Astrocyte (in vitro differentiated cells and primary cell): ENCODE data around the gene MYH11. TPM values are rescaled to one million over a fixed set of nuclear protein-coding genes. Genes with fewer than 3 reads are reported as not detected.
A peak's percentile ranks its signal among the peaks of the same experiment; 100 is the strongest.

ENCODE experiments used
- DNase-seq: peaks from one replicate; pipeline ENCODE4 v3.0.0-alpha.2; 2010; ENCODE audit warnings: low read depth
- FAIRE-seq: peaks from 2 replicates; lab custom pipeline; 2011; peaks lifted over from hg19 to GRCh38; lab: Jason Lieb, UNC
- H2AFZ ChIP-seq: 2 replicates; pipeline ENCODE4 v1.6.0; 2012; ENCODE audit warnings: low read depth, low read length, inconsistent platforms
- H3K27ac ChIP-seq: 2 replicates; pipeline ENCODE4 v1.5.1; 2011; ENCODE audit warnings: low read depth, low read length, inconsistent platforms
- H3K27me3 ChIP-seq: 2 replicates; pipeline ENCODE4 v1.6.0; 2011; ENCODE audit warnings: low read length, inconsistent platforms; ENCODE audit not compliant: insufficient read depth
- H3K36me3 ChIP-seq: 2 replicates; pipeline ENCODE4 v1.5.1; 2011; ENCODE audit warnings: low read length, inconsistent platforms; ENCODE audit not compliant: insufficient read depth
- H3K4me1 ChIP-seq: 2 replicates; pipeline ENCODE4 v1.5.1; 2011; ENCODE audit warnings: low read length, inconsistent platforms; ENCODE audit not compliant: insufficient read depth
- H3K4me2 ChIP-seq: 2 replicates; pipeline ENCODE4 v1.6.0; 2012; ENCODE audit warnings: low read length, inconsistent platforms
- H3K4me3 ChIP-seq: 2 replicates; pipeline ENCODE4 v1.5.1; 2011; ENCODE audit warnings: low read depth, mild to moderate bottlenecking, low read length, inconsistent platforms; ENCODE audit not compliant: insufficient read depth
- H3K79me2 ChIP-seq: 2 replicates; pipeline ENCODE4 v1.6.0; 2012; ENCODE audit warnings: mild to moderate bottlenecking, low read length, inconsistent platforms; ENCODE audit not compliant: insufficient read depth
- H3K9ac ChIP-seq: 2 replicates; pipeline ENCODE4 v1.6.0; 2012; ENCODE audit warnings: mild to moderate bottlenecking, low read length, inconsistent platforms
- H3K9me3 ChIP-seq: 2 replicates; pipeline ENCODE4 v1.5.1; 2012; ENCODE audit warnings: low read depth, mild to moderate bottlenecking, low read length, inconsistent platforms; ENCODE audit not compliant: insufficient read depth
- H4K20me1 ChIP-seq: 2 replicates; pipeline ENCODE4 v1.6.0; 2012; ENCODE audit warnings: low read length, inconsistent platforms; ENCODE audit not compliant: insufficient read depth
- H3K27ac Mint-ChIP-seq: one replicate; pipeline ENCODE4 v1.8.0; 2021; ENCODE audit warnings: mild to moderate bottlenecking, mixed read lengths; ENCODE audit not compliant: unreplicated experiment
- H3K27me3 Mint-ChIP-seq: one replicate; pipeline ENCODE4 v1.8.0; 2021; ENCODE audit warnings: low read depth, mixed read lengths; ENCODE audit not compliant: unreplicated experiment
- H3K36me3 Mint-ChIP-seq: one replicate; pipeline ENCODE4 v1.8.0; 2021; ENCODE audit warnings: low read depth, mixed read lengths; ENCODE audit not compliant: unreplicated experiment
- H3K4me1 Mint-ChIP-seq: one replicate; pipeline ENCODE4 v1.8.0; 2021; ENCODE audit warnings: low read depth, mixed read lengths; ENCODE audit not compliant: unreplicated experiment
- H3K4me3 Mint-ChIP-seq: one replicate; pipeline ENCODE4 v1.8.0; 2021; ENCODE audit warnings: mild to moderate bottlenecking, moderate library complexity, mixed read lengths; ENCODE audit not compliant: unreplicated experiment
- H3K9me3 Mint-ChIP-seq: one replicate; pipeline ENCODE4 v1.8.0; 2021; ENCODE audit warnings: mild to moderate bottlenecking, mixed read lengths; ENCODE audit not compliant: unreplicated experiment
- CTCF ChIP-seq: IDR thresholded peaks from 2 replicates; pipeline ENCODE4 v1.5.1; 2011; ENCODE audit warnings: low read depth, mild to moderate bottlenecking, inconsistent platforms, low read length, moderate library complexity; ENCODE audit not compliant: insufficient read depth
- EZH2 ChIP-seq: IDR thresholded peaks from 2 replicates; pipeline ENCODE4 v1.6.1; 2012; ENCODE audit warnings: mild to moderate bottlenecking, low read length, inconsistent platforms; ENCODE audit not compliant: insufficient read depth
- total RNA-seq: library from RNA; stranded (reverse); gene quantifications from 2 replicates; pipeline ENCODE4 v1.2.1, GENCODE V29; 2021

Gene MYH11
- total RNA-seq, 1 donor from 2014 or later: 1.0 TPM

- no peaks in the 10 kb centered on the region for H3K4me1 Mint-ChIP-seq
- no peak overlapping the region for H3K4me3 ChIP-seq
- H3K9me3 ChIP-seq: no peaks in the 10 kb centered on the region
- no peak for DNase-seq
- H3K9ac ChIP-seq: no peak overlapping the region
- H4K20me1 ChIP-seq: no peaks in the 10 kb centered on the region
- H3K79me2 ChIP-seq: peaks cover 19% of the 10 kb centered on the region
- no peak overlapping the region for H3K4me3 Mint-ChIP-seq
- no peak overlapping the region for H3K4me2 ChIP-seq
- no peak overlapping the region for H3K27ac ChIP-seq
- no peaks in the 10 kb centered on the region for H3K9me3 Mint-ChIP-seq
- H3K27ac Mint-ChIP-seq: no peak overlapping the region
- no peaks in the 10 kb centered on the region for H3K27me3 Mint-ChIP-seq
- TF ChIP-seq CTCF (no peak), EZH2 (no peak)
- peaks cover 12% of the 10 kb centered on the region for H3K4me1 ChIP-seq
- no peak for FAIRE-seq
- no peaks in the 10 kb centered on the region for H3K36me3 ChIP-seq
- H2AFZ ChIP-seq: no peak overlapping the region
- H3K27me3 ChIP-seq: no peaks in the 10 kb centered on the region
- H3K36me3 Mint-ChIP-seq: no peaks in the 10 kb centered on the region
Measured at GRCh38 chr16:15891508-15891907, 34.7 kb upstream of the MYH11 start.

- Mint-ChIP-seq H3K4me1 (peaks cover 6% of the 10 kb centered on the region), H3K9me3 (no peaks in the 10 kb centered on the region), H3K36me3 (no peaks in the 10 kb centered on the region), H3K27ac (peak within 1 kb of the TSS; percentile 96), H3K27me3 (no peaks in the 10 kb centered on the region), H3K4me3 (peak within 1 kb of the TSS; percentile 100)
- DNase-seq (peak; percentile 94), FAIRE-seq (no peak)
- H3K4me1 ChIP-seq: peaks cover 12% of the 10 kb centered on the region
- peaks cover 4% of the 10 kb centered on the region for H3K36me3 ChIP-seq
- TF ChIP-seq CTCF (no peak), EZH2 (no peak)
- H3K9ac ChIP-seq: peak within 1 kb of the TSS; percentile 97
- no peaks in the 10 kb centered on the region for H3K9me3 ChIP-seq
- H3K27me3 ChIP-seq: no peaks in the 10 kb centered on the region
- peak within 1 kb of the TSS; percentile 91 for H3K4me2 ChIP-seq
- peak within 1 kb of the TSS; percentile 99 for H3K4me3 ChIP-seq
- H3K27ac ChIP-seq: peak within 1 kb of the TSS; percentile 86
- peak within 1 kb of the TSS; percentile 97 for H2AFZ ChIP-seq
- peaks cover 50% of the 10 kb centered on the region for H3K79me2 ChIP-seq
- peaks cover 12% of the 10 kb centered on the region for H4K20me1 ChIP-seq
Measured at GRCh38 chr16:15888072-15888976, 31.5 kb upstream of the MYH11 start, which contains the start of gene CEP20. TSS of gene CEP20 (minus strand) at chr16:15888603. CDS start at chr16:15888585, 18 bp downstream.

- H3K4me2 ChIP-seq: peak overlapping the region; percentile 91
- H3K27ac Mint-ChIP-seq: no peak overlapping the region
- peaks cover 12% of the 10 kb centered on the region for H4K20me1 ChIP-seq
- no peaks in the 10 kb centered on the region for H3K27me3 ChIP-seq
- H3K4me1 Mint-ChIP-seq: peaks cover 6% of the 10 kb centered on the region
- FAIRE-seq (no peak), DNase-seq (no peak)
- H3K9me3 Mint-ChIP-seq: no peaks in the 10 kb centered on the region
- peaks cover 12% of the 10 kb centered on the region for H3K4me1 ChIP-seq
- H3K4me3 ChIP-seq: peak overlapping the region; percentile 99
- H3K36me3 Mint-ChIP-seq: peaks cover 2% of the 10 kb centered on the region
- no peak overlapping the region for H3K27ac ChIP-seq
- peak overlapping the region; percentile 100 for H3K4me3 Mint-ChIP-seq
- no peaks in the 10 kb centered on the region for H3K9me3 ChIP-seq
- peaks cover 55% of the 10 kb centered on the region for H3K79me2 ChIP-seq
- H2AFZ ChIP-seq: no peak overlapping the region
- TF ChIP-seq CTCF (no peak), EZH2 (no peak)
- H3K36me3 ChIP-seq: peaks cover 6% of the 10 kb centered on the region
- H3K27me3 Mint-ChIP-seq: no peaks in the 10 kb centered on the region
- peak overlapping the region; percentile 97 for H3K9ac ChIP-seq
Measured at GRCh38 chr16:15887283-15887682, 30.5 kb upstream of the MYH11 start.
